Measurements from ENCODE around the gene CDKN1B.

DNA sequence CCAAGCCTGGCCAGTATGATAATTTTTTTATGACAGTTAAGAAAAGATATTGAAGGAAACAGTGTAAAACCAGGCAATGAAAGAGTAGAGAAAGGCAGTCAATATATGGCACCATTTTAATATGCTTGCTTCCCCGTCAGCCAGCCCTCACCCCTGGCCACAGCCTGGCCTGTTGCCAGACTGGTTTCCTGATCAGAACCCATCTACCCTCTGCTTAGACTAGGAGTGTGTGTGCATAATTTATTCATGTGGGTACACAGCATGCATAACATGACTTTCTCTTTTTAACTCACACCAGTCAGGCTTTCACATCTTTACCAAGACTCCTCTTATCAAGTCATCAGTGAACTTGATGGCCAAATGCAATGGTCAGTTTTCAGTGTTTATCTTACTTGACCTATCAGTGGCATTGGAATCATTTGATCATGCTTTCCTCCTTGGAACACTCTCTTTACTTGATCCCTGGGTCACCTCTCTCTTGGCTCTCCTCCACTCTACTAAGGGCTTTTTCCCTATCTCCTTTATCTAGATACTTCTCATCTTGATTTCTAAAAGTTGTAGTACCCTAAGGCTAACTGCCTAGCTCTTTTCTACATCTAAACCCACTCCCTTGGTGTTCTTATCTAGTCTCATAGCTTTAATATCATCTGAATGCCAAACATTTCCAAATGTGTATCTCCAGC is 11.2 kb upstream of the CDKN1B start:
- TF ChIP-seq CTCF (IDR thresholded peaks at IDR 0.05): no peak
- TF ChIP-seq POLR2AphosphoS5 (IDR thresholded peaks at IDR 0.05): no peak
- TF ChIP-seq POLR2A (IDR thresholded peaks at IDR 0.05): no peak
- TF ChIP-seq EP300 (IDR thresholded peaks at IDR 0.05): no peak
